RWPE1 (cell line): ENCODE results near the gene TPGS2.

Experiments
- CTCF ChIA-PET: fragments of 350-600 bp; sonication (Branson Sonifier 250); formaldehyde crosslinking; extraction: SDS; loops from one replicate; lab custom pipeline; 2021; lab: Yijun Ruan, JAX
- POLR2A ChIA-PET: fragments of 400-600 bp; formaldehyde crosslinking; extraction: SDS; loops from one replicate; lab custom pipeline; 2020; ENCODE audit warnings: antibody characterized with exemption; ENCODE audit not compliant: low non-redundant PET; lab: Yijun Ruan, JAX
- DNase-seq: peaks from one replicate; pipeline ENCODE4 v3.0.0; 2012; ENCODE audit warnings: low spot score
- H3K27ac ChIP-seq: fragments of 450-650 bp; 2 replicates; pipeline ENCODE4 v1.5.1; 2017
- TF ChIP-seq, protein P1 (sequence below): fragments of 450-650 bp; conservative IDR thresholded peaks from 2 replicates; pipeline ENCODE4 v1.5.1; 2017; ENCODE audit warnings: low read depth, mild to moderate bottlenecking

Gene TPGS2

DNA sequence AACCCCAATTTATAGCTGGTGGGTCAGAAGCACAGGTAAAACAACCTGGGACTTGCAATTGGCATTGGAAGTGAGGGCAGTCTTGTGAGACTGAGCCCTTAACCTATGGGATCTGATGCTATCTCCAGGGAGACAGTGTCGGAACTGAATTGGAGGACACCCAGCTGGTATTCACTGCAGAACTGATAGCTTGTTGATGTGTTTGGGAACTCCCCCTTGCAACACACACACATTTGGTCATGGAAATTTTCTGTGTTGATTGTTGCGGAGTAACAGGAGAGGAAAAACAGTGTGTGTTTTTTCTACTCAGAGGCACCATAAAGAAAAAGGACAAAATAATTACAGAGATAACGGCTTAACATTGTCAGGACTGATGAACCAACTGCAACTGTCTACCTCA, 16.1 kb downstream of the TPGS2 start:
- TF ChIP-seq, protein P1, sequence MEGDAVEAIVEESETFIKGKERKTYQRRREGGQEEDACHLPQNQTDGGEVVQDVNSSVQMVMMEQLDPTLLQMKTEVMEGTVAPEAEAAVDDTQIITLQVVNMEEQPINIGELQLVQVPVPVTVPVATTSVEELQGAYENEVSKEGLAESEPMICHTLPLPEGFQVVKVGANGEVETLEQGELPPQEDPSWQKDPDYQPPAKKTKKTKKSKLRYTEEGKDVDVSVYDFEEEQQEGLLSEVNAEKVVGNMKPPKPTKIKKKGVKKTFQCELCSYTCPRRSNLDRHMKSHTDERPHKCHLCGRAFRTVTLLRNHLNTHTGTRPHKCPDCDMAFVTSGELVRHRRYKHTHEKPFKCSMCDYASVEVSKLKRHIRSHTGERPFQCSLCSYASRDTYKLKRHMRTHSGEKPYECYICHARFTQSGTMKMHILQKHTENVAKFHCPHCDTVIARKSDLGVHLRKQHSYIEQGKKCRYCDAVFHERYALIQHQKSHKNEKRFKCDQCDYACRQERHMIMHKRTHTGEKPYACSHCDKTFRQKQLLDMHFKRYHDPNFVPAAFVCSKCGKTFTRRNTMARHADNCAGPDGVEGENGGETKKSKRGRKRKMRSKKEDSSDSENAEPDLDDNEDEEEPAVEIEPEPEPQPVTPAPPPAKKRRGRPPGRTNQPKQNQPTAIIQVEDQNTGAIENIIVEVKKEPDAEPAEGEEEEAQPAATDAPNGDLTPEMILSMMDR, result no peak
- H3K27ac ChIP-seq, result no peak overlapping the region
- POLR2A ChIA-PET, result no interaction called here
- DNase-seq, result no peak
- CTCF ChIA-PET, result interaction anchor here (0.5 kb wide), 1 partner anchor 700 kb away, joined by 3 read pairs; no protein-coding TSS in a partner anchor

DNA sequence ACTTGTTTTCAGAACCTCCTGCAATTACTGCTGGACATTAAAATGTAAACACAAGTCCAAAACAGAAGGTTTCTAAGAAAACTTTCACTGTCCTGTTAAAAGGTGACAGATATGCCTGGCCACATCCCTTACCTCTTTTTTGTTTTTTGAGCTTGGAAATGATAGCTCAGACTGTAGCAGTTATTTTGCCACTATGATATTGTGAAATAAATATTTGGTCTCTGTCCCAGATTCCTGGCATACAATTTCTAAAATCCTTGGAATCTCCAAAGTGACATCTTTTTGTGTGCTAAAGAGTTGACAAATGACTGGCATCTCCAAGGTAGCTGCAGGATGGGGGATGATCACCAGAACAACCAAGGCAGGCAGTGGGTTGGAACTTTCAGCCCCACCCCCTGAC, 16.8 kb downstream of the TPGS2 start:
- TF ChIP-seq, protein P1, result no peak
- no peak for DNase-seq
- CTCF ChIA-PET, result no interaction called here
- H3K27ac ChIP-seq, result no peak overlapping the region
- POLR2A ChIA-PET, result no interaction called here

DNA sequence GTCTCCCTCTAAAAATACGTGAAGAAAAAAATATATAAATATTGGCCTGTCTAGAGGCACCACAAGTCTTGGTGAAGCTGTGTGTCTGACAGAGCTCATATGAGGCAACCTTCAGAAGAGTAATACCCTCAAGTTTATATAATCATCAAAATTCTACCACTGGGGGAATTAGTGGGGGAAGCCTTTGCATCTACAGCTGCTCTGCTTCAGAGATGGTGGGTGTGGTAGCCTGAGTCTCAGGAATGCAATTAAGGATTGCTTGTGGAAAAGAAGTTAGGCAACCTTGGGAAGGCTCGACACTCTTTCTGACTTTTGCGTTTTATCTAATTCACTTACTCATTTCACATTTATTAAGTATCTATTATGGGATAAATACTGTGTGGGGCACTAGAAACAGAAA, 17.4 kb downstream of the TPGS2 start:
- H3K27ac ChIP-seq, result no peak overlapping the region
- TF ChIP-seq, protein P1, result no peak
- POLR2A ChIA-PET, result no interaction called here
- no peak for DNase-seq
- CTCF ChIA-PET, result interaction anchor here (0.7 kb wide), 1 partner anchor 468 kb away, joined by 4 read pairs; no protein-coding TSS in a partner anchor

DNA sequence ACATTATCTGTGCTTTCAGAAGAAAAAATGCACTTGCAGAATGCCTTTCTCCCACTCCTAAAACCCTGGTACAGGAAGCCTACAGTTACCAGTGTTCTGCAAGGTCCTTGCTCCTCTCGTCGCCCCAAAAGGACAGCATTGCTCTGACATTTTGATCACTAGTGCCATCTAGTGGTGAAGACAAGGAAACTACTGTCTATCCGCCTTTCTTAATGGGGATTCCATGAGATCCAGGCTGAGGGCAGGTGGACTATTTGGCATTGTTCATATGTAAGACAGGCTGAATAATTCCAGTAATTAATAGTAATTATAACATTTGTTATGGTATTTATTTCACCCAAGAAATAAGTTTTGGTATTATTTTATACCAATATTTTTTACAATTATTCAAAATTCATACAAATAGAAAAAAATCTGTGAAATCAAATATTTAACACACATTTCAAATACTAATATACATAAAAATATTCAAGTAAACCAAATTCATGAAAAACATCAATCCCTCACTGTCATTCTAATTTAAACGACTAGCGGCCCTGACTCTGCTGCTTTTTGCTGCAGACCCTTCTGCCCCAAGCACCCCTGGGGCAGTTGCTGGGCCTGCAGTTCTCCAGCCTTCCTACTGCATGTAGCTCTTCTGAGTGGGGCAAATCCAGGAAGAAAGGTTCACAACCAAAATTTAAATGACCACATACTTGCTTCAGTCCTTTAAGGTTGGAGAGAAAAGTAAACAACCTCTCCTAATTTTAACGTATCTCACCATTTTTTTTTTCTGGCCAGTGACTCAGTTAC, 19.0 kb downstream of the TPGS2 start:
- peak; percentile 53 for DNase-seq
- ChIA-PET POLR2A (no interaction called here), CTCF (interaction anchor here (0.8 kb wide), 1 partner anchor 1050 kb away, joined by 4 read pairs; no protein-coding TSS in a partner anchor)
- TF ChIP-seq, protein P1, result peak; percentile 85
- no peak overlapping the region for H3K27ac ChIP-seq

DNA sequence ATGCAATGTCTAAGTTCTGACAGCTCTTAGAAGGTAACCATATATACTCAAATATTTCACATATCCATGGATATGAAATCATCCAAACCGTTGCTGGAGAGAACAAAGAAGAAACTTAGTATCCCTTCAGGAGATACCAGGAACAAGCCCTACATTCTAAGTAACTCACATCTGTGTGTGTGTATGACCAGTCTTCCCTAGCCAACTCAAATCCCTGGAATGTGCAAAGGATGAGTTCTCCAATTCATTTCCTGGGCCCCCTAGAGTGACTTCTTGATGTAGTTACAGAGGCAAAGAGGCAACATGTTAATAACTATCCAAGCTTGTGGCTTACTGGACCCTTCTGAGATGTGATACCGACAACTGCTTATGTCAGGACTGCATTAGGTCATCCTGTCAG, 20.1 kb downstream of the TPGS2 start:
- POLR2A ChIA-PET, result no interaction called here
- DNase-seq, result no peak
- CTCF ChIA-PET, result interaction anchor here (0.6 to 0.7 kb wide), 2 partner anchors 689 to 713 kb away, joined by 3 to 4 read pairs; no protein-coding TSS in a partner anchor
- TF ChIP-seq, protein P1, result no peak
- H3K27ac ChIP-seq, result no peak overlapping the region

DNA sequence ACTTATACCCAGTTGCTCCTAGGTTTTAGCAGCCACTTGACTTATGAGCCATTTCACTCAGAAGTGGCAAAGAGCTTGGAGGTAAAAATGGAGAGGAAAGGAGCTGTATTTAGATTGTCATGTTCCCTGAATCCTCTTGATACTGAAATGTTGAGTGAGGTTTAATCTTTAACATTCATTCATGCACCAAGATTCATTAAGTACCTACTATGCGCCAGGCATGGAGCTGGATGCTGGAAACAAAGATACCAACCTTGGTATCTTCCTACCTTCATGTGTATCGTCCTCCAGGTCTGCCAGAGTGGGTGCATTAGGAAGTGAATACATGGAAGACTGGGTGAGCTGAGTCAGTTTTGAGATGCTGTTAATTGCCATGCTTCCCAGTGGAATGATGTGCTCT, 23.7 kb downstream of the TPGS2 start:
- TF ChIP-seq, protein P1, result no peak
- POLR2A ChIA-PET, result no interaction called here
- no peak overlapping the region for H3K27ac ChIP-seq
- no peak for DNase-seq
- CTCF ChIA-PET, result no interaction called here
